MG63 (cell line): ENCODE measurements around the gene YY1. TPM values are rescaled to one million over a fixed set of nuclear protein-coding genes. Genes with fewer than 3 reads are reported as not detected.
"Not testable (repeated sequence)": the region's sequence is repeated elsewhere in the genome, so short reads cannot be mapped to it uniquely, and the experiment has no call there.

Experiments
- DNase-seq: peaks from one replicate; pipeline ENCODE4 v3.0.0-alpha.2; 2020
- H3K27me3 ChIP-seq: fragments of 250-450 bp; sonication (Bioruptor Pico); 2 replicates; pipeline ENCODE4 v1.5.1; 2020; ENCODE audit warnings: mild to moderate bottlenecking, moderate library complexity
- H3K36me3 ChIP-seq: fragments of 250-450 bp; sonication (Bioruptor Pico); 2 replicates; pipeline ENCODE4 v1.5.1; 2020; ENCODE audit warnings: mild to moderate bottlenecking, moderate library complexity
- H3K4me3 ChIP-seq: fragments of 250-450 bp; sonication (Bioruptor Pico); 2 replicates; pipeline ENCODE4 v1.5.1; 2020; ENCODE audit warnings: mild to moderate bottlenecking, moderate library complexity
- H3K9me3 ChIP-seq: fragments of 250-450 bp; sonication (Bioruptor Pico); 2 replicates; pipeline ENCODE4 v1.5.1; 2020; ENCODE audit warnings: mild to moderate bottlenecking, moderate library complexity
- total RNA-seq: library from RNA; depleted of rRNA; stranded (reverse); fragments of >200 nt; shearing (Covaris generic); gene quantifications from 2 replicates; pipeline ENCODE4 v1.2.3, GENCODE V29; 2014; ENCODE audit warnings: low replicate concordance; rRNA removed

Gene YY1
- 34.1 and 45.4 TPM in 2 replicates for total RNA-seq

DNA sequence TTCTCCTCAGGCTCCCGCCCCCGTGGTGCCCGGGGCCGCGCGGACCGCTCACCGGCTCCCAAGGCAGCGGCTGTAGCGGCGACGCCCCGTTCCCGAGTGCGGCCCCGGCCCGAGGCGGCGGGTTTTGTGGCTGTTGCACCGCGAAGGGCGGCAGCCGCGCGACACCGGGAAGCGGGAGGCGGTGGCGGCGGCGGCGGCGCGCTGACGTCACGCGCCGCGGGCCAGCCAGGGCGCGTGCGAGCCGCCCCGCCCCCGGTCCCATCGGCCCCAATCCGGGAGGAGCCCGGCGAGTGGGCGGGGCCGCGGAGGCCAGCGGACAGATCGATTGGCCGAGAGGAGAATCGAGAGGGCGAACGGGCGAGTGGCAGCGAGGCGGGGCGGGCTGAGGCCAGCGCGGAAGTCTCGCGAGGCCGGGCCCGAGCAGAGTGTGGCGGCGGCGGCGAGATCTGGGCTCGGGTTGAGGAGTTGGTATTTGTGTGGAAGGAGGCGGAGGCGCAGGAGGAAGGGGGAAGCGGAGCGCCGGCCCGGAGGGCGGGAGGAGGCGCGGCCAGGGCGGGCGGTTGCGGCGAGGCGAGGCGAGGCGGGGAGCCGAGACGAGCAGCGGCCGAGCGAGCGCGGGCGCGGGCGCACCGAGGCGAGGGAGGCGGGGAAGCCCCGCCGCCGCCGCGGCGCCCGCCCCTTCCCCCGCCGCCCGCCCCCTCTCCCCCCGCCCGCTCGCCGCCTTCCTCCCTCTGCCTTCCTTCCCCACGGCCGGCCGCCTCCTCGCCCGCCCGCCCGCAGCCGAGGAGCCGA lies at the start of gene YY1:
YY1 (plus strand) TSS at position 726 of the 792 bp plus-strand sequence. CDS start 101 bp downstream, outside the sequence.
- H3K4me3 ChIP-seq: peak within 1 kb of the TSS; percentile 68
- no peaks in the 10 kb centered on the region for H3K27me3 ChIP-seq
- H3K9me3 ChIP-seq: no peaks in the 10 kb centered on the region
- H3K36me3 ChIP-seq: peaks cover 15% of the 10 kb centered on the region
- peak; percentile 97 for DNase-seq

DNA sequence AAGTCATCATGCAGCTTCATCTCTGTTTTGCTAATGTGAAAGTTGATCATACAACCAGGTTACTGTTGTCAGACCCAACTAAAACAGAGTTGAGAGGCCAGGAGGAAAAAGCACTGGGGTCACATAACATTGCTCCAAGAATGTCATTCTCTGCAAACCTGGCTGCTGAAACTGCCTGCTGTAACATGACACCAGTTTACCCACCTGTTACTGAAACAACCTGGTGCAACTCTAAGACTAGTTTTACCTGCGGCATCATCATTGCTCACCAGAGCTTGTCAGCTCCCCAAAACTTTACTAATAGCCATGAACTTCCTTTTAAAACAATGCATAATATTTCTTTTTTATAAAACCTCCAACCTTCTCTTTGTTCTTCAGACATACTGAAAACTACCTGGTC lies 48.8 kb upstream of the YY1 start:
- no peak for DNase-seq
- Histone ChIP-seq H3K27me3 (no peaks in the 10 kb centered on the region), H3K9me3 (no peaks in the 10 kb centered on the region), H3K4me3 (no peak overlapping the region), H3K36me3 (no peaks in the 10 kb centered on the region)

DNA sequence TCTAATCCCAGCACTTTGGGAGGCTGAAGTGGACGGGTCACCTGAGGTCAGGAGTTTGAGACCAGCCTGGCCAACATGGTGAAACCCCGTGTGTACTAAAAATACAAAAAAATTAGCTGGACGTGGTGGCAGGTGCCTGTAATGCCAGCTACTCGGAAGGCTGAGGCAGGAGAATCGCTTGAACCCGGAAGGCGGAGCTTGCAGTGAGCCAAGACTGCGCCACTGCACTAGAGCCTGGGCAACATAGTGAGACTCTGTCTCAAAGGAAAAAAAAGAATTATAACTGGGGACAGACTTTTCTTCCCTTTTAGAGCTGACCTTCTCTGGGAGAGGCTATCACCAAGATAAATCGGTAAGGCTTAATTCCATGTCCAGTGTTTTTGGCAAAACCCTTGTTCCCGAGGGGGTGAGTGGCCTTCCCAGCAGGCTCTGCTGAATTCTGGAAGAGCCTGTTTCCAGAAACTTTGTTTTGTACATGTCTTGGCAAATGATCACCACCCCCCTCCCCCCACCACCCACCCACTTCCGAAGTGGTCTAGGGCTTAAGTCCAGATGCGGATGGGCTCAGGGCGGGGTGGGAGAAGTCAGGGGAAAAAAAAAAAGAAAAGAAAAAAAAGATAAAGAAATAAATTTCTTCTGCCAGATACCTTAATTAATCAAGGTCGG lies 47.2 kb upstream of the YY1 start:
- H3K27me3 ChIP-seq: no peaks in the 10 kb centered on the region
- H3K4me3 ChIP-seq: no peak overlapping the region
- no peaks in the 10 kb centered on the region for H3K9me3 ChIP-seq
- no peaks in the 10 kb centered on the region for H3K36me3 ChIP-seq
- DNase-seq: no peak

DNA sequence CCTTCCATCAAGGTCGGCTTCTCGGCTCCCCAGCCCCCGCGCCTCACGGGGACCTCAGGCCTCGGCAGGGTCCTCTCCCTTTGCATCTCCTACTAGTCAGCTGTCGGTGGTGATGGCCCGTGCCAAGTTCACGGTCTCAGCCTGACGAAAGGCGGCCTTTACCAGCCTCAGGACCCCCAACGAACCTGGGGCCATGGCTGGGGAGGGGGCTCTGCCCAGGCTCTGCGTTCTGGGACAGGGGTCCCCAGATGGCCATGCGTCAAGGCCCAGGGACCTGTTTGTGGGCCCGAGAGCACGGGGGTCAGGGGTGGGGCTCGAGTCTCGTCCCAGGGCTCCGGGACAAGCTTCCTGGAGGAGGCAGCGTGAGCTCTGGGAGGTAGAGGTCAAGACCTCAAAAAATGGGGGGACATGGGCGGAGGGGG lies 46.7 kb upstream of the YY1 start:
- Histone ChIP-seq H3K4me3 (peak overlapping the region; percentile 38), H3K36me3 (no peaks in the 10 kb centered on the region), H3K9me3 (no peaks in the 10 kb centered on the region), H3K27me3 (no peaks in the 10 kb centered on the region)
- DNase-seq: no peak

DNA sequence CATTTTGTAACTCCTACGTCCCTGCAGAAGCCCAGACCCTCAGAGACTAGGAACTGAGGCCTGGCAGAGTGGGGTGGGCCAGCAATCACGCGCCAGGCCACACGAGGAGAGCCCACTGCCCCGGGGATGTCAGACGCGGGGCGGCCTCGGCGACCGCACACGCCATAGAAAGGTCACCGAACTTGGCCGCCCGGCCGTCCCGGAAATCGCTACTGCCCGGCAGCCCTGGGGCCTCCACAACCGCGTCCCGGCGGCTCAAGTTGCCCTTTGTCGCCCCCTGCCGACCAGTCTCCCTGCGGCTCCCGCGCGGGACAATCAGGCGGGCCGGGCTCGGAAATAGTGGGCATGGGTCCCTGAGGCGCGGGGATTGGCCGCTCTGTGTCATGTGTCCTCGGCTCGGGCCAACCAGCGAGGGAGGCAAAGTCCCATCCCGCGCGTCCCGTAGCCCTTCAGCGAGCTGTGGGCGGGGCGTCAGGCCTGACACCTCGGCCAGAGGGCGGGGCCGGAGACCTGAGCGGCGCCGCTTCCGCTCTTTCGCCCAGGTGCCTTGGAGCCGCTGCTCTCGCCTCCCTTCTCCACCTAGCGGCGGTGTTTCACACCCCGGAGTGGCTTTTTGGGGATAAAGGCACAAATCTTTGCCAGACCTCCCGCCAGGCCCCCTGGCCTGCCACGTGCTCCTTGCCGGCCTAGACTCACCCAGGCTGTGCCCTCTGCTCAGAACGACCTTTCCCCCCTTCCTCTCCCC lies 46.1 kb upstream of the YY1 start:
- H3K4me3 ChIP-seq: peak overlapping the region; percentile 38
- no peaks in the 10 kb centered on the region for H3K27me3 ChIP-seq
- H3K9me3 ChIP-seq: no peaks in the 10 kb centered on the region
- DNase-seq: peak; percentile 95
- no peaks in the 10 kb centered on the region for H3K36me3 ChIP-seq

DNA sequence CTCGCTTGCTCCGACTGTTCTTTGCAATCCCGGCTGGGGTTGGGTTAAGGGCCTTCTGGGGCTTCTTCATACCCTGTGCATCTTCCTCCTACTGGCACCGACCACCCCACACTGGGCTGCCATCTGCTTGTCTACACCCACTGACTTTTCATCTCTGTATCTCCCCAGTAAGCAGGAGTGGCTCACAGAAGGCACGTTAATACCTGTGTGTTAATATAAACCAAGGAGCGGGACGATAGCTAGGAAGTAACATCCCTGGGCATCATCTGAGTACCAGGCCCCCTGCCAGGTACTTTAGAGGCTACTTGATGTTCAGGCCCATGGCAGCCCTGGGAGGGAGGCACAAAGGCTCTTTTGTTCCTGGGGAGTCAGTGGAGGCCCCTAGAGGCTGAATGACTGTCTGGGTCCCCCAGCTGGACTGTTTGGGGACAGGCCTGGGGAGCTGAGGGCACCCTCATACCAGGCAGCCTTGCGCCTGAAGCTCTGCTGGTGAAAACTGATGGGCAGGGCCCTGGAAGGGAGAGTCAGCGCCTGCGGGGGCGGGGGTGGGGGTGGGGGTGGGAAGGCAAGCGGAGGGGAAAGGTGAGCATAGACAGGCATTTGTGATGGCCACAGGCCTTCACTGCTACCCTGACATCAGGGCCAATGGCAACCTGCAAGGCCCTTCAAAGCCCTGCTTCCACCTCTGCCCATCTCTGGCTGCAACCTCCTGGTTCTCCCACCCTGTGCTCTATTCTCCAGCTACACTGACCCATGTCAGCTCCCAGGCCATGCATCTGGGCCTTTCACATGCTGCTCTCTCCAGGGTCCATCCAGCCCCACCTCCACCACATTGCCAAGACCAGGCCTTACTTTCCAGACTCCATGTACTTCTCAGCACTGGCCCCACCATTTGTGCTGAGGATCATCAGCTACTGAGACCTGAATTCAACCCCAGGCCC lies 45.3 kb upstream of the YY1 start:
- DNase-seq: no peak
- Histone ChIP-seq H3K36me3 (no peaks in the 10 kb centered on the region), H3K4me3 (peak overlapping the region; percentile 36), H3K9me3 (no peaks in the 10 kb centered on the region), H3K27me3 (no peaks in the 10 kb centered on the region)

DNA sequence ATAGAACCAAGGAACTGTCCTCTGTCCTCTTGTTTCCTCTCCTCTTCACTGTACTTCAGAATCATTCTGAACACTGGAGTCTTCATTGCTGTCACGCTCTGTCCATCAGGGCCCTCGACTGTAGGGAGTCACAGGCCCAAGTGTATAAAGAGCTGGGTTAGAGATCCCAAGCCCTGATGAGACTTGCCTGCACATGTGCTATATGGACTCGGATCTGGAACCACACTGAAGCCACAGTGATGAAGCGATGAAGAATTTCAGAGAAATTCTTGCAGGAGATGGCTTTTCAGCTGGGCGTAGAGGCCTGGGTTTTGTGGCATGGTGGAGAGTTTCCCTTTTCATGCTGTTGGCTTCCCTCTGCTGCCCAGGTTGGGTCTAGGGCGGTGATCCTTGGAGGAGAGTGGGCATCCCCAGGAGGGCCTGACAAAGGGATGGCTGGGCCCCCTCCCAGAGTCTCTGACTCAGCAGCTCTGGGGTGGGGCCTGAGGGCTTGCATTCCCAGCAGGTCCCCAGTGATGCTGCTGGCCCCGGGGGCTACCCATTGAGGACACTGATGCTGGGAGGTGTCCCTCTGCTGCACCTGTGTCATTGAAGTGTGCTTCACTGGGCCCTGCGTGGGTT lies 39.6 kb upstream of the YY1 start:
- Histone ChIP-seq H3K9me3 (no peaks in the 10 kb centered on the region), H3K36me3 (no peaks in the 10 kb centered on the region), H3K4me3 (no peak overlapping the region), H3K27me3 (no peaks in the 10 kb centered on the region)
- DNase-seq: no peak

DNA sequence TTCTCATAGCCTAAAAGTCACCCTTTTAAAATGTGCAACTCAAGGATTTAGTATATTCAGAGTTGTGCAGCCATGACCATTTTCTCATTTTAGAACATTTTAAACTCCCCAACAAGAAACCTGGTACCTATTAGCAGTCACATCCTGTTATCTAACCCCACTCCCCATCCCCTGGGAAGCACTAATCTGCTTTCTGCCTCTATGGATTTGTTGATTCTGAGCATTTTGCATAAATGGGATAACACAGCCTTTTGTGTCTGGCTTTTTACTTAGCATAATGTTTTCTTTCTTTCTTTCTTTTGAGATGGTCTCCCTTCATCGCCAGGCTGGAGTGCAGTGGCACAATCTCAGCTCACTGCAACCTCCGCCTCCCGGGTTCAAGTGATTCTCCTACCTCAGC lies 38.6 kb upstream of the YY1 start:
- DNase-seq: no peak
- H3K27me3 ChIP-seq: no peaks in the 10 kb centered on the region
- H3K4me3 ChIP-seq: no peak overlapping the region
- H3K36me3 ChIP-seq: no peaks in the 10 kb centered on the region
- no peaks in the 10 kb centered on the region for H3K9me3 ChIP-seq

DNA sequence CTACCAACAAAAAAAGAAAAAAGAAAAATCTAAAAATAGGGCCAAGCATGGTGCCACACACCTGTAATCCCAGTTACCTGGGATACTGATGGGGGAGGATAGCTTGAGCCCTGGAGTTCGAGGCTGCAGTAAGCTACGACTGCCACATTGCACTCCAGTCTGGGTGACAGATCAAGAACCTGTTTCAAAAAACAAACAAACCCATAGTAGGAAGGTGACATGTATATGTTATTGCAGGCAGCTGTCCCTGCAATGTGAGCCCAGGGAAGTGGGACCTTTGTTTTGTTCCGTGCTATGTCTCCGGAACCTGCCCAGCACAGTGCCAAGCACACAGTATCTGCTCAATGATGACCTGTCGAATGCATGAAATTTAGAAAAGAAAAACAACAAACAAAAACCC lies 37.2 kb upstream of the YY1 start:
- no peaks in the 10 kb centered on the region for H3K36me3 ChIP-seq
- no peaks in the 10 kb centered on the region for H3K27me3 ChIP-seq
- H3K4me3 ChIP-seq: no peak overlapping the region
- no peaks in the 10 kb centered on the region for H3K9me3 ChIP-seq
- no peak for DNase-seq

DNA sequence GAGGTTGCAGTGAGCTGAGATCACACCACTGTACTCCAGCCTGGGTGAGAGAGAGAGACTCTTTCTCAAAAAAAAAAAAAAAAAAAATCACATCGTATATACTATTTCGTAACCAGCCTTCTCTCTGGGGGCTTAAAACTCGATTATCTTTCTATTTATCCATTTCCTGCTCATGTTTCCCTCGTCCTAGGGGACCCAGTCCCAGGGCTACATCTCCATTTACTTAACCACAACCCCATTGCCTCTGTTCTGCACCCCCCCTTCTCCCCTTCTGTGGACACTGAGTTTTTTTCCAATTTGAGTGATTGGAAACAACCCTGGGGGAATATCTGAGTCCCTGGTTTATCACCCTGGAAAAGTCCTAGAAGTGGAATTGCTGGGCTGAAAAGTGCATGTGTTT lies 36.2 kb upstream of the YY1 start:
- Histone ChIP-seq H3K27me3 (no peaks in the 10 kb centered on the region), H3K4me3 (no peak overlapping the region), H3K36me3 (no peaks in the 10 kb centered on the region), H3K9me3 (no peaks in the 10 kb centered on the region)
- no peak for DNase-seq

DNA sequence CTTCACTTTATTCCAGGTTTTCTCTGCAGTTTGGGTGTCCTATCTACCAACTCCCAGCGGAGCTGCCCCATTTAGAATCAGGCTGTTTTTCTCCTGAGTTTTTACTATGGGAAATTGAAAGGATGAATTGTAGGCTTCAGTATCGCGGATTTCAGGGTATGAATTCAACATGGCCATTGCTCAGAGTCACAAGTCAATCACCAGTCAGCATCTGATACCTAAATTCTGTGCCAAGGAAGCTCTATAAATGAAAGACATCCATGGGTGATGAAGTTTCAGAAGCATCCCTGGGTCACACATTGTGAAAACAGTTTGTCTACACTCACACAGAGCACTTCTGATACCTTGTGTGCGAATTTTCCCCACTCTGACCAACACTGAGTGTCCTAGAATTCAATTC lies 35.8 kb upstream of the YY1 start:
- H3K36me3 ChIP-seq: no peaks in the 10 kb centered on the region
- H3K27me3 ChIP-seq: no peaks in the 10 kb centered on the region
- H3K9me3 ChIP-seq: no peaks in the 10 kb centered on the region
- H3K4me3 ChIP-seq: no peak overlapping the region
- DNase-seq: no peak

DNA sequence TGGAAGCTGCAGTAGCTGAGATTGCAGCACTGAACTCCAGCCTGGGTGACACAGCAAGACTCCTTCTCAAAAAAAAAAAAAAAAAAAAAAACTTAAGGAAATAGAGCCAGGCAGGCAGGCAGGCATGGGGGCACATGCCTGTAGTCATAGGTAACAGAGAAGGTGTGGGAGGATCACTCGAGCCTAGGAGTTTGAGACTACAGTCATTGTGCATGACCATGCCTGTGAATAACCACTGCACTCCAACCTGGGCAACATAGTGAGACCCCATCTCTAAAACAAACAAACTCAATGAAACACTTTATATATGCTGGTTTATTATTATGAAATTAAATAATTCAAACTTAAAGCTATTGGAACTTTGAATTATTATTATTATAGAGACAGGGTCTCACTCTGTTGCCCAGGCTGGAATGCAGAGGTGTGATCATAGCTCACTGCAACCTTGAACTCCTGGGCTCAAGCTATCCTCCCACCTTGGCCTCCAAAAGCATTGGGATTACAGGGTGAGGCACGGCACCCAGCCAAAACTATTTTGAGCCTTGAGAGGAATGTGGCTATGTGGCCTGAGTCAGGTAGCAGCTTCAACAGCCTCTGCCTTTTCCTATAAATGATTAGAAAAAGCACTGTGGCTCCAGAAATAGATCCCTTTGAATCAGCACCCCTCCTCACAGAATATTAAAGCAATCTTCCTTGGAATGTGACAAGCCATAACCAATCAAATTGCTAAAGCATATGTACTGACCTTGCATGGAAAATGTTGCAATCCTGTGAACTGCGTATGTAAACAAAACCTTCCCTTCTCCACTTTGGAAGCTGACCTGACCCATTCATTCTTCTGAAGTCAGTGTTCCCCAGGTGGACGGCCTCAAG lies 34.7 kb upstream of the YY1 start:
- DNase-seq: no peak
- H3K36me3 ChIP-seq: no peaks in the 10 kb centered on the region
- no peaks in the 10 kb centered on the region for H3K9me3 ChIP-seq
- no peaks in the 10 kb centered on the region for H3K27me3 ChIP-seq
- H3K4me3 ChIP-seq: no peak overlapping the region

DNA sequence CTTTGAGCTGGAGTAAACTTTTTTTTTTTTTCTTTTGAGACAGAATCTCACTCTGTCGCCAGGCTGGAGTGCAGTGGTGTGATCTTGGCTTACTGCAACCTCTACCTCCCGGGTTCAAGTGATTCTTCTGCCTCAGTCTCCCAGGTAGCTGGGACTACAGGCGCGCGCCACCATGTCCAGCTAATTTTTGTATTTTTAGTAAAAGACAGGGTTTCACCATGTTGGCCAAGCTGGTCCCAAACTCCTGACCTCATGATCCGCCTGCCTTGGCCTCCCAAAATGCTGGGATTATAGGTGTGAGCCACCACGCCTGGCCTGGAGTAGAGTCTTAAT lies 34.1 kb upstream of the YY1 start:
- H3K36me3 ChIP-seq, DNase-seq, H3K9me3 ChIP-seq, H3K27me3 ChIP-seq, H3K4me3 ChIP-seq: not testable (repeated sequence)

DNA sequence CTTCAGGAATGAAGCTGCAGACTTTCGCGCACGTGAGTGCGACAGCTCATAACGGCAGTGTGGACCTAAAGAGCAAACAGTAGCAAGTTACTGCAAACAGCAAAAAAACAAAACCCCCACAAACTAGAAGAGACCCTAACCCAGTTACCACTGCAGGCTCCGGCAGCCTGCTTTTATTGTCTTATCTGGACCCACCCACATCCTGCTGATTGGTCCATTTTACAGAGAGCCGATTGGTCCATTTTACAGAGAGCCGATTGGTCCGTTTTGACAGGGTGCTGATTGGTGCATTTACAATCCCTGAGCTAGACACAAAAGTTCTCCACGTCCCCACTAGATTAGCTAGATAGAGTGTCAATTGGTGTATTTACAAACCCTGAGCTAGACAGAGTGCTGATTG lies 31.4 kb upstream of the YY1 start:
- H3K27me3 ChIP-seq, DNase-seq, H3K4me3 ChIP-seq, H3K36me3 ChIP-seq, H3K9me3 ChIP-seq: not testable (repeated sequence)

DNA sequence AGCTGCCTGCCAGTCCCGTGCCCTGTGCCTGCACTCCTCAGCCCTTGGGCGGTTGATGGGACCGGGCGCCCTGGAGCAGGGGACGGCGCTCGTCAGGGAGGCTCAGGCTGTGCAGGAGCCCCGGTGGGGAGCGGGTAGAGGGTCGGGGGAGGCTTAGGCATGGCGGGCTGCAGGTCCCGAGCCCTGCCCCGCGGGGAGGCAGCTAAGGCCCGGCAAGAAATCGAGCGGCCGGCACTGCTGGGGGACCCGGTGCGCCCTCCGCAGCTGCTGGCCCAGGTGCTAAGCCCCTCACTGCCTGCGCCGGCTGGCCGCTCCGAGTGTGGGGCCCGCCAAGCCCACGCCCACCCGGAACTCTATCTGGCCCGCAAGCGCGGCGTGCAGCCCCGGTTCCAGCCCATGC lies 30.8 kb upstream of the YY1 start:
- H3K9me3 ChIP-seq, H3K4me3 ChIP-seq, H3K36me3 ChIP-seq, DNase-seq, H3K27me3 ChIP-seq: not testable (repeated sequence)
